Stimulated activated CD4-positive, alpha-beta T cell treated with anti-CD3 and anti-CD28 coated beads, Interleukin-4, amount 100 ng/mL, for 24 hours (primary cell): ENCODE data around the gene KIFC1.

Experiments used
- DNase-seq: peaks from one replicate; pipeline ENCODE4 v3.0.0-alpha.2; 2020

The KIFC1 gene

DNA sequence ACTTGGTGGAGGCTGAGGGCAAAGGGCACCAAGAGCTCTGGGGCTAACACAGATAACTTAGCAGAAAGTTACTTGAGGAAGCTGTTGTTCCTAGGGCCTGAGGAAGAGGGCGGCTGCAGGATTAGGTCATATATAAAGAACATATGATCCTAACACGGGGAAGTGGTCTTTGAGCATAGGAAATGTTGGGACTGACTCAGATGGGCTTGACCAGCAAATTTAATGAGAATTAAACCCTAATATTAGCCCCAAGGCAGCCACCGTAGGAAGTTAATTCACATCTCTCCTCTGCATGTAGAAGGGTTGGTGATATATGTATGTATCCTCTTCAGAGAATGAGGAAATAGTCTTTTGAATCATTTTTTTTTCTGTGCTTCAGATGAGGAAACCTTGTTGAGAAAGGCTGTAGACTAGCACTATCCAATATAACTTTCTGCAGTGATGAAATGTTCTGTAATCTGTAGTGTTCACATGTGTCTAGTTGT is 53.5 kb downstream of the KIFC1 start:
- DNase-seq = no peak

GRCh38 chr6:33446356-33446755 is 54.7 kb downstream of the KIFC1 start:
- DNase-seq = no peak

- no peak for DNase-seq
Observed at GRCh38 chr6:33450434-33450833, 58.8 kb downstream of the KIFC1 start.

- no peak for DNase-seq
Observed at GRCh38 chr6:33451606-33452005, 60.0 kb downstream of the KIFC1 start.

DNA sequence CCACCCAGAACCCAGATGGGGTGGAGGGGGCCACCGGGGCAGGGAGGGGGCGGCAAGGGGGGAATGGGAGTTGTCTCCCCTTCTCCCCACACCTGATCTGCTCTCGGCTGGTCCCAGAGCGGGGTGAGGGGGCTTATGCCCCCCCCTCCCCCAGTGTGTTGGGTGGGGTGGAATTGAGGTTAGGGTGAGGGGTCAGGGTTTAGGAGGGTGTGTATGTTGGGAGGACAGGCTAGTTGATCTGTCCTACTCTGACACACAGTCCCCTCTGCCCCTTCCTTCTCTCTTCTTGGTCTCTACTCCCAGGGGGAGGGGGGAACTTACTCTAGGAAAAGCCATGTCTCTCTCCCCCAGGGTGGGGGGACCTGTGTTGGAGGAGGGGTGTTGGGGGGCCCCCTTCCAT is 60.9 kb downstream of the KIFC1 start:
- no peak for DNase-seq

- no peak for DNase-seq
Observed at GRCh38 chr6:33453393-33454008, 61.9 kb downstream of the KIFC1 start.

DNA sequence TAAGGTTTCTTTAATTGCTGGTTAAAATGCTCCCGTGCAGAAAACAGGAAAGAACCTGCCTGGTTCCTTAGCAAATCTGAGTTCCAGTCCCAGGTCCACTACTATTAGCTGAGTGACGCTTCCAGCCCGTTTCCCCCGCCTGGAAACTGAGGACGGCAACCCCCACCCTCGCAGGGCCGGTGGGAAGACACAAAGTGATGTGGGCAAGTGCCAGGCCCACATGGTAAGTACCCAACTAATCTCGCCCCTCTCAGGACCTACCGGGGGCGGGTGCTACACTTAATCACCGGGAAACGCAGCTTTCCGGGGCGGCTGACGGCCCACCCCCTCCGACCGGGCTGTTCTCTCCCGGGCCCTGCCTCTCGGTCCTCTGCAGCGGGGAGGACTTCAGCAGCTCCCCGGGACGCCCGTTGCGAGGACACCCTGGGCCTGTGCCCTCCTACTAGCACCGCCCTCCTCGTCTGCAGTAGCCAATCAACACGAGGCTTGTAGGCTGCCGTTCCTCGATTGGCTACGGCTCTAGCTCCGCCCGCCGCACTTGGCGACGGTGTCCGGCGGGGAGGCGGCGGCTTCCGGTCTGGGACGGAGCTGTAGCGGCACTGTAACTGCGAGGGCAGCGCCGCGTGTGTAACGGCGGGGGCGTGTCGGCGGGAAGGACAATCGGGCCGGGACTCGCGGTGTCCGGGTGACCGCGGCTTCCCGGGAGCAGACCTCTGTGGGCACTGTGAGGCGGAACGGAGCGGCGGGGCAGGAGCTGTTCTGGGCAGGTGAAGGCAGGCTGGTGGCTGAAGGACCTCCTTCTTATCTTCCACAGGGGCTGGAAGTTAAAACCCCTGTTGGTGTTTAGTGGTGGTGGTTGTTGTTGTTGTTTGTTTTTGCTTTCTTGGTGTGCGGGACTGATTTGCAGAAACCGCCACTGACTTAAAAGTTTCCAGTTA is 62.7 kb downstream of the KIFC1 start, which contains the start of gene ZBTB9:
Gene ZBTB9, plus strand, starts transcription at position 568 of the 938 bp plus-strand sequence. CDS start 525 bp downstream, outside the sequence.
- DNase-seq = peak; percentile 95

- no peak for DNase-seq
Observed at GRCh38 chr6:33455051-33455450, 63.4 kb downstream of the KIFC1 start.

DNA sequence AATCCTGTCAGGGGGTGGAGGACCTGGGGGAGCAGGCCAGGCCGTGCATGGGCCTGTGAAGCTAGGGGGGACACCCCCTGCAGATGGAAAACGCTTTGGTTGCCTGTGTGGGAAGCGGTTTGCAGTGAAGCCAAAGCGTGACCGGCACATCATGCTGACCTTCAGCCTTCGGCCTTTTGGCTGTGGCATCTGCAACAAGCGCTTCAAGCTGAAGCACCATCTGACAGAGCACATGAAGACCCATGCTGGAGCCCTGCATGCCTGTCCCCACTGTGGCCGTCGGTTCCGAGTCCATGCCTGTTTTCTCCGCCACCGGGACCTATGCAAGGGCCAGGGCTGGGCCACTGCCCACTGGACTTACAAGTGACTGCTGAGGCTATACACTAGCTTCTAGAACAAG is 64.5 kb downstream of the KIFC1 start:
- no peak for DNase-seq

DNA sequence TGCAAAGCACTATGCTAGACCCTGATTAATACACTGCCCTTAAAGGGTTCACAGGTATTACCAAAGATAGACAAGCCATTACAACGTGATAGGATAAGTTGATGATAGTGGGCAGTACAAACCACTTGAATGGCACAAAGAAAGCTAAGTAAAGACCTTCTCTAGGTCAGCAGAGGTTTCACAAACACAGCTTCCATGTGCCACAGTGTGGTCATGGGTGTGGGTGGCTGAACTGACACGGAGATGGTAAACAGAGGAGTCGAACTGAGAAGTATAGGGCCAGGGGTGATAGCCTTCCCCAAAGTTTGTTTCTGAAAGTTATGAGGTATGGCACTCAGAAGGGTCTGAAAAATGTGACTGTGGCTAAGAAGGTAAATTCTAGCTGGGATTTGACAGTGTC is 67.1 kb downstream of the KIFC1 start:
- no peak for DNase-seq

DNA sequence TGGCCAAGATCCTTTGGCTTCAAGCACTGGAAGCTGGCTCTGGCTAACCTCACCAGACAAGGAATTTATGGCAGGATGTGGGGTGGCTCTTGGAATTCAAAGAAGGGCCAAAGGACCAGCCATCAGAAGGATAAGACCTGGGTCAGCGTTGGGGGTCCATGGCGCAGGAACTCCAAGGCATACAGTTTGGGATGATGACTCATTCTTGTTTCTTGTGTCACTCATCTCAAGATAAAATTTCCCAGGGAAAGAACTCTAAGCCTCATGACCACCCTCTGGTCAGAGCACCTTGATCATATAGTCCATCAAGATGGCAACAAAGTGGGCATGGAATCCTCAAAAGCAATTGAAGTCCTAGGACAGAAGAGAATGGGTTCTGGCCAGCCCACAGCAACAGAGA is 67.6 kb downstream of the KIFC1 start:
- no peak for DNase-seq
